ENCODE results near the gene ACE2.

DNA sequence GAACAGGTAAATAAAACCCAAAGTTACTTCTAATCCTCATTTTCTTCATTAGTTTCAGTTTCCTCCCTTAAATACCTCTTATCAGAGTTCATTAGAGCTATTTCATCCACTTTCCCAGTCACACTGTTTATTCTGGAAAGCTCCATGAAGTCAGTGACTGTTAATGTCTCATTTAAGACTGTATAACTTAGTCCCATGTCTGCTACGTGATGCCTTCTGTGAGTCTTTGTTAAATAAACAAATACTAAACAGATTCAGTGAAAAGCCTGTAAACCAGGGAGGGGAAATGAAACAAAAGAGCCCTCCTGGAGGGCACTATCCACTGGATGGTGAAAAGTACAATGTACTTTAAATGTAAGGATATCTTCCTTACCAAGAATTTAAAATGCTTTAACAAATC, 24.7 kb downstream of the ACE2 start:
- TF ChIP-seq POLR2A (IDR thresholded peaks at IDR 0.05; ENCODE audit: low read depth, low read length) = no peak
- no peak for TF ChIP-seq CTCF (IDR thresholded peaks at IDR 0.05; ENCODE audit: extremely low read depth in 1 of 2, insufficient read depth in 1 of 2, low read depth in 1 of 2, low read length in 2 of 2)
- TF ChIP-seq POLR2AphosphoS5 (IDR thresholded peaks at IDR 0.05; ENCODE audit: insufficient read depth, low read depth, low read length) = no peak
- TF ChIP-seq, protein P1, sequence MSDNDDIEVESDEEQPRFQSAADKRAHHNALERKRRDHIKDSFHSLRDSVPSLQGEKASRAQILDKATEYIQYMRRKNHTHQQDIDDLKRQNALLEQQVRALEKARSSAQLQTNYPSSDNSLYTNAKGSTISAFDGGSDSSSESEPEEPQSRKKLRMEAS (IDR thresholded peaks at IDR 0.05; ENCODE audit: insufficient read depth, insufficient read length) = no peak

Measured in endothelial cell of umbilical vein (primary cell).